VCaP (cell line): ENCODE results near the gene KCNE4.

Experiments used
- H3K27ac ChIP-seq: fragments of 450-650 bp; 2 replicates; pipeline ENCODE4 v1.5.1; 2017
- CTCF ChIP-seq: fragments of 450-650 bp; conservative IDR thresholded peaks from 2 replicates; pipeline ENCODE4 v1.5.1; 2017; ENCODE audit warnings: mild to moderate bottlenecking, moderate library complexity

Gene KCNE4

GRCh38 chr2:223046470-223047040 lies 5.4 kb upstream of the KCNE4 start:
- H3K27ac ChIP-seq = no peak overlapping the region
- TF ChIP-seq CTCF = no peak

GRCh38 chr2:223047260-223047761 lies 4.7 kb upstream of the KCNE4 start:
- H3K27ac ChIP-seq = no peak overlapping the region
- no peak for TF ChIP-seq CTCF

- TF ChIP-seq CTCF = no peak
- no peak overlapping the region for H3K27ac ChIP-seq
These were observed 3.5 kb upstream of the KCNE4 start for GRCh38 chr2:223048519-223048918.

GRCh38 chr2:223049356-223049755 lies 2.6 kb upstream of the KCNE4 start:
- no peak overlapping the region for H3K27ac ChIP-seq
- no peak for TF ChIP-seq CTCF

- no peak overlapping the region for H3K27ac ChIP-seq
- no peak for TF ChIP-seq CTCF
These were observed 1.8 kb upstream of the KCNE4 start for GRCh38 chr2:223050188-223050587.

GRCh38 chr2:223050900-223051504 lies 988 bp upstream of the KCNE4 start:
- no peak overlapping the region for H3K27ac ChIP-seq
- no peak for TF ChIP-seq CTCF

GRCh38 chr2:223052548-223053483 lies 826 bp downstream of the KCNE4 start:
- no peak overlapping the region for H3K27ac ChIP-seq
- no peak for TF ChIP-seq CTCF
